Upper lobe of left lung (tissue), 6 donors: ENCODE measurements around the gene OGN. TPM values are rescaled to one million over a fixed set of nuclear protein-coding genes. Genes with fewer than 3 reads are reported as not detected.
A peak's percentile ranks its signal among the peaks of the same experiment; 100 is the strongest.

ENCODE experiments used
- ATAC-seq, 2 donors: fragments of 200-7000 bp; cut with Tn5 transposase; one replicate each; pipeline ENCODE4 v1.9.1; 2022; ENCODE audit warnings: mild to moderate bottlenecking in 2 of 2, moderate library complexity in 2 of 2; ENCODE audit not compliant: low FRiP score in 2 of 2
- DNase-seq, 2 donors: peaks; one replicate each; pipeline ENCODE4 v3.0.0-alpha.2; 2019 to 2020
- H3K27ac ChIP-seq, 4 donors: fragments of 200-600 bp; sonication (generic); one replicate each; pipeline ENCODE4 v1.5.1; 2016 to 2019
- H3K27me3 ChIP-seq, 4 donors: fragments of 200-600 bp; sonication (generic); one replicate each; pipeline ENCODE4 v1.5.1; 2017 to 2019
- H3K36me3 ChIP-seq, 4 donors: fragments of 200-600 bp; sonication (generic); one replicate each; pipeline ENCODE4 v1.5.1; 2016 to 2019
- H3K4me1 ChIP-seq, 4 donors: fragments of 200-600 bp; sonication (generic); one replicate each; pipeline ENCODE4 v1.5.1; 2018 to 2019
- H3K4me3 ChIP-seq, 4 donors: fragments of 200-600 bp; sonication (generic); one replicate each; pipeline ENCODE4 v1.5.1; 2017 to 2019; ENCODE audit warnings: mild to moderate bottlenecking in 2 of 4, moderate library complexity in 1 of 4
- H3K9me3 ChIP-seq, 4 donors: fragments of 200-600 bp; sonication (generic); one replicate each; pipeline ENCODE4 v1.5.1; 2018 to 2019
- CTCF ChIP-seq, 6 experiments: fragments of 450-650 bp in 4 of 6; fragments of 200-600 bp in 2 of 6; sonication (generic) in 2 of 6; IDR thresholded peaks; one replicate each; pipeline ENCODE4 v1.5.1; 2016 to 2019; ENCODE audit warnings: antibody characterized with exemption in 6 of 6
- EP300 ChIP-seq, 4 donors: sonication (generic); formaldehyde crosslinking; IDR thresholded peaks; one replicate each; pipeline ENCODE4 v1.5.1; 2017; ENCODE audit warnings: antibody characterized with exemption in 4 of 4, control low read depth in 2 of 4
- POLR2A ChIP-seq, 4 donors: fragments of 450-650 bp; IDR thresholded peaks; one replicate each; pipeline ENCODE4 v1.5.1; 2016 to 2017; ENCODE audit warnings: antibody characterized with exemption in 4 of 4, mild to moderate bottlenecking in 2 of 4
- POLR2AphosphoS5 ChIP-seq, 2 donors: sonication (generic); formaldehyde crosslinking; IDR thresholded peaks; one replicate each; pipeline ENCODE4 v1.5.1; 2017; ENCODE audit warnings: antibody characterized with exemption in 2 of 2
- WGBS, 2 donors: methylation state at CpG; one replicate each; pipeline ENCODE4 v1.1.5; 2017 to 2018; 5-methylcytosine and 5-hydroxymethylcytosine counted together
- total RNA-seq, 6 donors: library from RNA; depleted of rRNA in 4 of 6; stranded (reverse); fragments of >200 nt in 4 of 6; gene quantifications; one replicate each; pipeline versions ENCODE4 v1.1.0 to v1.2.1, GENCODE V29; 2016 to 2021
- donor health status: DM: no; HTN: no; CAD: no; lungs with moderate emphysema.
- donor health status: DM: no; HTN: yes; CAD: no; lungs with severe emphysema.

OGN gene
- total RNA-seq, 6 donors from 2014 or later, result 0.55 to 17.5 (median 5.4) TPM; not detected in 1

GRCh38 chr9:92385477-92385876 lies 18.9 kb downstream of the OGN start:
- Histone ChIP-seq H3K4me1 (no peaks in the 10 kb centered on the region), H3K27me3 (no peaks in the 10 kb centered on the region), H3K9me3 (no peaks in the 10 kb centered on the region), H3K36me3 (no peaks in the 10 kb centered on the region), H3K4me3 (no peak overlapping the region), H3K27ac (no peak overlapping the region)
- TF ChIP-seq POLR2AphosphoS5 (IDR thresholded peaks at IDR 0.05), result no peak
- no peak for TF ChIP-seq CTCF (IDR thresholded peaks at IDR 0.05)
- no peak for TF ChIP-seq POLR2A (IDR thresholded peaks at IDR 0.05)
- no peak for TF ChIP-seq EP300 (IDR thresholded peaks at IDR 0.05)
- ATAC-seq (no peak), DNase-seq (no peak)
- 77 to 80% methylated on average over 6 of the region's 6 CpGs for WGBS, 2 donors

GRCh38 chr9:92385001-92385400 lies 19.4 kb downstream of the OGN start:
- DNase-seq, result no peak
- no peaks in the 10 kb centered on the region for H3K27me3 ChIP-seq
- no peaks in the 10 kb centered on the region for H3K36me3 ChIP-seq
- peak in 1 of 2 donors; percentile 43 for ATAC-seq
- WGBS, 2 donors, result 84 to 93% methylated on average over 3 of the region's 3 CpGs
- H3K27ac ChIP-seq, result no peak overlapping the region
- no peak overlapping the region for H3K4me3 ChIP-seq
- H3K9me3 ChIP-seq, result no peaks in the 10 kb centered on the region
- TF ChIP-seq POLR2AphosphoS5 (IDR thresholded peaks at IDR 0.05), result no peak
- TF ChIP-seq EP300 (IDR thresholded peaks at IDR 0.05), result no peak
- TF ChIP-seq CTCF (IDR thresholded peaks at IDR 0.05), result no peak
- no peak for TF ChIP-seq POLR2A (IDR thresholded peaks at IDR 0.05)
- H3K4me1 ChIP-seq, result no peaks in the 10 kb centered on the region

- Histone ChIP-seq H3K36me3 (no peaks in the 10 kb centered on the region), H3K4me3 (no peak overlapping the region), H3K4me1 (no peaks in the 10 kb centered on the region), H3K27me3 (no peaks in the 10 kb centered on the region), H3K27ac (no peak overlapping the region), H3K9me3 (no peaks in the 10 kb centered on the region)
- DNase-seq (no peak), ATAC-seq (no peak)
- 82 to 88% methylated on average over 1 of the region's 1 CpG for WGBS, 2 donors
- no peak for TF ChIP-seq EP300 (IDR thresholded peaks at IDR 0.05)
- no peak for TF ChIP-seq POLR2AphosphoS5 (IDR thresholded peaks at IDR 0.05)
- no peak for TF ChIP-seq POLR2A (IDR thresholded peaks at IDR 0.05)
- TF ChIP-seq CTCF (IDR thresholded peaks at IDR 0.05), result no peak
Measured at GRCh38 chr9:92384375-92384774, 20.0 kb downstream of the OGN start.

GRCh38 chr9:92381775-92382174 lies 22.6 kb downstream of the OGN start:
- no peak for TF ChIP-seq EP300 (IDR thresholded peaks at IDR 0.05)
- TF ChIP-seq POLR2AphosphoS5 (IDR thresholded peaks at IDR 0.05), result no peak
- no peak for TF ChIP-seq CTCF (IDR thresholded peaks at IDR 0.05)
- TF ChIP-seq POLR2A (IDR thresholded peaks at IDR 0.05), result no peak
- 87 to 89% methylated on average over 2 of the region's 2 CpGs for WGBS, 2 donors
- Histone ChIP-seq H3K4me1 (no peaks in the 10 kb centered on the region), H3K27me3 (no peaks in the 10 kb centered on the region), H3K27ac (no peak overlapping the region), H3K9me3 (no peaks in the 10 kb centered on the region), H3K4me3 (no peak overlapping the region), H3K36me3 (no peaks in the 10 kb centered on the region)
- ATAC-seq (no peak), DNase-seq (no peak)

- Histone ChIP-seq H3K4me1 (no peaks in the 10 kb centered on the region), H3K27ac (no peak overlapping the region), H3K27me3 (no peaks in the 10 kb centered on the region), H3K9me3 (no peaks in the 10 kb centered on the region), H3K36me3 (no peaks in the 10 kb centered on the region), H3K4me3 (no peak overlapping the region)
- WGBS, 2 donors, result 97 to 98% methylated on average over 2 of the region's 2 CpGs
- ATAC-seq (no peak), DNase-seq (no peak)
- TF ChIP-seq CTCF (IDR thresholded peaks at IDR 0.05), result no peak
- no peak for TF ChIP-seq EP300 (IDR thresholded peaks at IDR 0.05)
- TF ChIP-seq POLR2A (IDR thresholded peaks at IDR 0.05), result no peak
Measured at GRCh38 chr9:92380603-92381002, 23.8 kb downstream of the OGN start.
